Measurements from ENCODE around the gene HBEGF. TPM values are rescaled to one million over a fixed set of nuclear protein-coding genes. Genes with fewer than 3 reads are reported as not detected.

The HBEGF gene
- total and polyA plus RNA-seq, 12 donors: 0.54 to 9.8 (median 5.0) TPM

GRCh38 chr5:140284013-140284412, 62.4 kb downstream of the HBEGF start:
- H3K4me3 ChIP-seq: no peak overlapping the region
- H3K27ac ChIP-seq: peak overlapping the region in 3 of 5 donors; percentile 4 to 52 (median 20)
- peak in 1 of 7 donors; percentile 12 for DNase-seq
- H3K9me3 ChIP-seq (replicated peaks in 1 of 3): no peaks in the 10 kb centered on the region
- intact Hi-C loops (cut with DNase I): no loop called here
- peaks cover 4 to 20% of the 10 kb centered on the region in 2 donors for H3K4me1 ChIP-seq (replicated peaks in 1 of 2)
- WGBS, 4 donors: 53 to 60% (median 59%) methylated on average over 3 of the region's 3 CpGs
- H3K36me3 ChIP-seq (replicated peaks in 1 of 2): no peaks in the 10 kb centered on the region
- H3K27me3 ChIP-seq: no peaks in the 10 kb centered on the region
- TF ChIP-seq, protein P1, sequence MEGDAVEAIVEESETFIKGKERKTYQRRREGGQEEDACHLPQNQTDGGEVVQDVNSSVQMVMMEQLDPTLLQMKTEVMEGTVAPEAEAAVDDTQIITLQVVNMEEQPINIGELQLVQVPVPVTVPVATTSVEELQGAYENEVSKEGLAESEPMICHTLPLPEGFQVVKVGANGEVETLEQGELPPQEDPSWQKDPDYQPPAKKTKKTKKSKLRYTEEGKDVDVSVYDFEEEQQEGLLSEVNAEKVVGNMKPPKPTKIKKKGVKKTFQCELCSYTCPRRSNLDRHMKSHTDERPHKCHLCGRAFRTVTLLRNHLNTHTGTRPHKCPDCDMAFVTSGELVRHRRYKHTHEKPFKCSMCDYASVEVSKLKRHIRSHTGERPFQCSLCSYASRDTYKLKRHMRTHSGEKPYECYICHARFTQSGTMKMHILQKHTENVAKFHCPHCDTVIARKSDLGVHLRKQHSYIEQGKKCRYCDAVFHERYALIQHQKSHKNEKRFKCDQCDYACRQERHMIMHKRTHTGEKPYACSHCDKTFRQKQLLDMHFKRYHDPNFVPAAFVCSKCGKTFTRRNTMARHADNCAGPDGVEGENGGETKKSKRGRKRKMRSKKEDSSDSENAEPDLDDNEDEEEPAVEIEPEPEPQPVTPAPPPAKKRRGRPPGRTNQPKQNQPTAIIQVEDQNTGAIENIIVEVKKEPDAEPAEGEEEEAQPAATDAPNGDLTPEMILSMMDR (IDR thresholded peaks at IDR 0.05): no peak
- no peak for TF ChIP-seq POLR2A (IDR thresholded peaks at IDR 0.05)

Other genes starting within 250 kb of the HBEGF start
- 10 to 100 TPM; 17.5 to 37.0 (median 24.8) TPM for gene PURA, start 232.5 kb downstream of the HBEGF start, total RNA-seq
- 10 to 100 TPM in 1 of 3 donors, 1 to 10 TPM in 2; 4.9 to 14.0 (median 10.0) TPM for gene PURA, start 232.5 kb downstream of the HBEGF start, polyA plus RNA-seq
- 10 to 100 TPM in 7 of 9 donors, 1 to 10 TPM in 2; 8.8 to 25.9 (median 12.9) TPM for gene IGIP, start 220.7 kb downstream of the HBEGF start, total RNA-seq
- gene IGIP, start 220.7 kb downstream of the HBEGF start, polyA plus RNA-seq: 10 to 100 TPM in 2 of 3 donors, 1 to 10 TPM in 1; 5.6 to 14.8 (median 10.9) TPM
- gene CYSTM1, start 171.4 kb downstream of the HBEGF start, total RNA-seq: 100 to 1,000 TPM in 8 of 9 donors, 10 to 100 TPM in 1; 42.6 to 605 (median 180) TPM
- gene CYSTM1, start 171.4 kb downstream of the HBEGF start, polyA plus RNA-seq: 100 to 1,000 TPM; 126 to 188 (median 152) TPM
- gene PFDN1, start 43.5 kb downstream of the HBEGF start, total RNA-seq: 100 to 1,000 TPM in 2 of 9 donors, 10 to 100 TPM in 7; 49.1 to 194 (median 77.1) TPM
- 100 to 1,000 TPM in 1 of 3 donors, 10 to 100 TPM in 2; 68.1 to 130 (median 97.5) TPM for gene PFDN1, start 43.5 kb downstream of the HBEGF start, polyA plus RNA-seq
- gene SLC4A9, start 13.6 kb upstream of the HBEGF start, total RNA-seq: not detected
- under 1 TPM in 2 of 3 donors, not detected in 1; 0.13 to 0.32 TPM for gene SLC4A9, start 13.6 kb upstream of the HBEGF start, polyA plus RNA-seq
- gene ANKHD1, start 55.2 kb upstream of the HBEGF start, total RNA-seq: 100 to 1,000 TPM in 4 of 9 donors, 10 to 100 TPM in 5; 64.3 to 141 (median 99.4) TPM
- 100 to 1,000 TPM in 1 of 3 donors, 10 to 100 TPM in 2; 58.2 to 141 (median 70.9) TPM for gene ANKHD1, start 55.2 kb upstream of the HBEGF start, polyA plus RNA-seq
- gene EIF4EBP3, start 201.1 kb upstream of the HBEGF start, total RNA-seq: 10 to 100 TPM in 7 of 9 donors, 1 to 10 TPM in 2; 5.9 to 80.5 (median 40.0) TPM
- 100 to 1,000 TPM in 2 of 3 donors, 1 to 10 TPM in 1; 7.9 to 158 (median 121) TPM for gene EIF4EBP3, start 201.1 kb upstream of the HBEGF start, polyA plus RNA-seq
- gene SRA1, start 210.9 kb upstream of the HBEGF start, total RNA-seq: 100 to 1,000 TPM in 1 of 9 donors, 10 to 100 TPM in 8; 31.3 to 156 (median 46.0) TPM
- gene SRA1, start 210.9 kb upstream of the HBEGF start, polyA plus RNA-seq: 100 to 1,000 TPM in 2 of 3 donors, 10 to 100 TPM in 1; 96.3 to 115 (median 101) TPM
- 10 to 100 TPM; 14.0 to 61.2 (median 35.5) TPM for gene APBB3, start 218.0 kb upstream of the HBEGF start, total RNA-seq
- gene APBB3, start 218.0 kb upstream of the HBEGF start, polyA plus RNA-seq: 100 to 1,000 TPM in 2 of 3 donors, 10 to 100 TPM in 1; 25.6 to 163 (median 142) TPM
- 100 to 1,000 TPM in 3 of 9 donors, 10 to 100 TPM in 6; 17.3 to 133 (median 82.8) TPM for gene SLC35A4, start 218.2 kb upstream of the HBEGF start, total RNA-seq
- 100 to 1,000 TPM in 1 of 3 donors, 10 to 100 TPM in 2; 42.1 to 135 (median 45.0) TPM for gene SLC35A4, start 218.2 kb upstream of the HBEGF start, polyA plus RNA-seq